OCI-LY1 (cell line): Measurements from ENCODE around the gene SHLD1.

Source experiments
- H2AFZ ChIP-seq: fragments of 200-600 bp; sonication (generic), shearing (Covaris generic); 2 replicates; pipeline ENCODE4 v1.6.0; 2014; ENCODE audit warnings: antibody characterized with exemption, mild to moderate bottlenecking, low read length
- H3F3A ChIP-seq: fragments of 200-600 bp; sonication (generic), shearing (Covaris generic); 2 replicates; pipeline ENCODE4 v1.6.0; 2014; ENCODE audit warnings: mild to moderate bottlenecking, antibody characterized with exemption, low read length, moderate library complexity; ENCODE audit not compliant: insufficient read depth
- H3K27ac ChIP-seq: fragments of 200-600 bp; sonication (generic); 2 replicates; pipeline ENCODE4 v1.5.1; 2014; ENCODE audit warnings: low read length, mixed run types, mild to moderate bottlenecking, low read depth; ENCODE audit not compliant: poor library complexity, severe bottlenecking
- H3K27me3 ChIP-seq: fragments of 200-600 bp; sonication (generic); 2 replicates; pipeline ENCODE4 v1.6.0; 2014; ENCODE audit warnings: antibody characterized with exemption, mild to moderate bottlenecking, low read length, moderate library complexity; ENCODE audit not compliant: insufficient read depth
- H3K36me3 ChIP-seq: fragments of 200-600 bp; sonication (generic); 2 replicates; pipeline ENCODE4 v1.6.1; 2014; ENCODE audit warnings: mild to moderate bottlenecking, antibody characterized with exemption, low read length, moderate library complexity, mixed read lengths; ENCODE audit not compliant: insufficient read depth
- H3K4me1 ChIP-seq: fragments of 200-600 bp; sonication (generic); 2 replicates; pipeline ENCODE4 v1.5.1; 2014; ENCODE audit warnings: mild to moderate bottlenecking, low read length, moderate library complexity; ENCODE audit not compliant: insufficient read depth, severe bottlenecking
- H3K4me2 ChIP-seq: fragments of 200-600 bp; sonication (generic), shearing (Covaris generic); 2 replicates; pipeline ENCODE4 v1.6.1; 2014; ENCODE audit warnings: low read length
- H3K4me3 ChIP-seq: fragments of 200-600 bp; sonication (generic); 2 replicates; pipeline ENCODE4 v1.5.1; 2014; ENCODE audit warnings: low read length, low read depth, mild to moderate bottlenecking, mixed read lengths; ENCODE audit not compliant: poor library complexity, severe bottlenecking
- H3K79me2 ChIP-seq: fragments of 200-600 bp; shearing (Covaris generic); 2 replicates; pipeline ENCODE4 v1.6.1; 2016; ENCODE audit warnings: mixed run types, low read length, mixed read lengths; ENCODE audit not compliant: insufficient read depth
- H3K9ac ChIP-seq: fragments of 200-600 bp; sonication (generic), shearing (Covaris generic); 2 replicates; pipeline ENCODE4 v1.6.1; 2014; ENCODE audit warnings: mild to moderate bottlenecking, low read length, mixed read lengths
- H3K9me2 ChIP-seq: fragments of 200-600 bp; sonication (generic), shearing (Covaris generic); 2 replicates; pipeline ENCODE4 v1.6.1; 2014; ENCODE audit warnings: low read depth, mild to moderate bottlenecking, low read length, mixed read lengths
- H3K9me3 ChIP-seq: fragments of 200-600 bp; shearing (Covaris generic); 2 replicates; pipeline ENCODE4 v1.6.1; 2014; ENCODE audit warnings: low read length, mixed read lengths
- H4K20me1 ChIP-seq: fragments of 200-600 bp; sonication (generic), shearing (Covaris generic); 2 replicates; pipeline ENCODE4 v1.6.0; 2016; ENCODE audit warnings: mild to moderate bottlenecking, low read length; ENCODE audit not compliant: insufficient read depth
- EZH2 ChIP-seq: fragments of 200-600 bp; sonication (generic), shearing (Covaris generic); IDR thresholded peaks from 2 replicates; pipeline ENCODE4 v1.8.0; 2017; ENCODE audit warnings: borderline replicate concordance, mixed run types, mild to moderate bottlenecking, antibody characterized with exemption, low read length, moderate library complexity, mixed read lengths
- TF ChIP-seq, protein P1 (sequence below): fragments of 200-600 bp; sonication (generic), shearing (Covaris generic); IDR thresholded peaks from 2 replicates; pipeline ENCODE4 v1.5.1; 2017; ENCODE audit warnings: mild to moderate bottlenecking, antibody characterized with exemption, low read length, moderate library complexity, mixed read lengths

SHLD1 gene

GRCh38 chr20:5727018-5727515 is 23.1 kb upstream of the SHLD1 start:
- H4K20me1 ChIP-seq = no peaks in the 10 kb centered on the region
- H3K27ac ChIP-seq = no peak overlapping the region
- no peak overlapping the region for H3K9ac ChIP-seq
- no peak overlapping the region for H2AFZ ChIP-seq
- H3K4me1 ChIP-seq = peaks cover 35% of the 10 kb centered on the region
- H3K4me3 ChIP-seq = no peak overlapping the region
- no peaks in the 10 kb centered on the region for H3K36me3 ChIP-seq
- 0 out of 2 replicates have a peak, but pooled peaks cover 3% of the 10 kb centered on the region for H3K9me3 ChIP-seq
- H3F3A ChIP-seq = no peaks in the 10 kb centered on the region
- no peak overlapping the region for H3K4me2 ChIP-seq
- H3K79me2 ChIP-seq = no peaks in the 10 kb centered on the region
- no peaks in the 10 kb centered on the region for H3K9me2 ChIP-seq
- no peaks in the 10 kb centered on the region for H3K27me3 ChIP-seq
- TF ChIP-seq, protein P1, sequence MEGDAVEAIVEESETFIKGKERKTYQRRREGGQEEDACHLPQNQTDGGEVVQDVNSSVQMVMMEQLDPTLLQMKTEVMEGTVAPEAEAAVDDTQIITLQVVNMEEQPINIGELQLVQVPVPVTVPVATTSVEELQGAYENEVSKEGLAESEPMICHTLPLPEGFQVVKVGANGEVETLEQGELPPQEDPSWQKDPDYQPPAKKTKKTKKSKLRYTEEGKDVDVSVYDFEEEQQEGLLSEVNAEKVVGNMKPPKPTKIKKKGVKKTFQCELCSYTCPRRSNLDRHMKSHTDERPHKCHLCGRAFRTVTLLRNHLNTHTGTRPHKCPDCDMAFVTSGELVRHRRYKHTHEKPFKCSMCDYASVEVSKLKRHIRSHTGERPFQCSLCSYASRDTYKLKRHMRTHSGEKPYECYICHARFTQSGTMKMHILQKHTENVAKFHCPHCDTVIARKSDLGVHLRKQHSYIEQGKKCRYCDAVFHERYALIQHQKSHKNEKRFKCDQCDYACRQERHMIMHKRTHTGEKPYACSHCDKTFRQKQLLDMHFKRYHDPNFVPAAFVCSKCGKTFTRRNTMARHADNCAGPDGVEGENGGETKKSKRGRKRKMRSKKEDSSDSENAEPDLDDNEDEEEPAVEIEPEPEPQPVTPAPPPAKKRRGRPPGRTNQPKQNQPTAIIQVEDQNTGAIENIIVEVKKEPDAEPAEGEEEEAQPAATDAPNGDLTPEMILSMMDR = no peak
- no peak for TF ChIP-seq EZH2

GRCh38 chr20:5729348-5729747 is 20.9 kb upstream of the SHLD1 start:
- Histone ChIP-seq H3K9me3 (0 out of 2 replicates have a peak, but pooled peaks cover 3% of the 10 kb centered on the region), H3K9me2 (no peaks in the 10 kb centered on the region), H3K9ac (no peak overlapping the region), H3K79me2 (no peaks in the 10 kb centered on the region), H3F3A (no peaks in the 10 kb centered on the region), H3K27ac (no peak overlapping the region), H4K20me1 (no peaks in the 10 kb centered on the region), H3K4me3 (no peak overlapping the region), H3K36me3 (no peaks in the 10 kb centered on the region), H3K27me3 (no peaks in the 10 kb centered on the region), H2AFZ (no peak overlapping the region), H3K4me2 (no peak overlapping the region), H3K4me1 (peaks cover 36% of the 10 kb centered on the region)
- no peak for TF ChIP-seq EZH2
- TF ChIP-seq, protein P1 = no peak

DNA sequence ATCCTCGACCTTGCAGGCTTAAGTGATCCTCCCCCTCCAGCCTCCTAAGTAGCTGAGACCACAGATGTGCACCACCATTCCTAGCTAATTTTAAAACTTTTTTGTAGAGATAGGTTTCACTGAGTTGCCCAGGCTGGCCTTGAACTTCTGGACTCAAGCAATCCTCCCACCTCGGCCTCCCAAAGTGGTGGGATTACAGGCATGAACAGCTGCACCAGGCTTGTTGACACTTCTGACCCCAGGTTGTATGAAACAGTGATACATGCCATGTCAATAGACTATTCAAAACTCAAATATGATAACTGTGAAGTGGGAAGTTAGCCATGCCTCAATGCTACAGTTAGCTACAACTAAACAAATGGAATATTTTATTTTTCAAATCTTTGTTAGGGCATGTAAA is 20.1 kb upstream of the SHLD1 start:
- no peaks in the 10 kb centered on the region for H3K79me2 ChIP-seq
- no peak overlapping the region for H3K27ac ChIP-seq
- H3K9me2 ChIP-seq = no peaks in the 10 kb centered on the region
- no peak overlapping the region for H3K4me2 ChIP-seq
- no peak overlapping the region for H3K4me3 ChIP-seq
- H4K20me1 ChIP-seq = no peaks in the 10 kb centered on the region
- 0 out of 2 replicates have a peak, but pooled peaks cover 3% of the 10 kb centered on the region for H3K9me3 ChIP-seq
- no peaks in the 10 kb centered on the region for H3K27me3 ChIP-seq
- H2AFZ ChIP-seq = no peak overlapping the region
- H3K36me3 ChIP-seq = no peaks in the 10 kb centered on the region
- no peaks in the 10 kb centered on the region for H3F3A ChIP-seq
- H3K9ac ChIP-seq = no peak overlapping the region
- H3K4me1 ChIP-seq = peaks cover 34% of the 10 kb centered on the region
- TF ChIP-seq EZH2 = no peak
- TF ChIP-seq, protein P1 = no peak
